Activated CD8-positive, alpha-beta T cell treated with anti-CD3 and anti-CD28 coated beads for 36 hours (primary cell): ENCODE results near the gene ST6GALNAC4. TPM values are rescaled to one million over a fixed set of nuclear protein-coding genes. Genes with fewer than 3 reads are reported as not detected.

Experiments
- ATAC-seq: fragments of 200-7000 bp; cut with Tn5 transposase; one replicate; pipeline ENCODE4 v1.10.0; 2021; ENCODE audit warnings: mild to moderate bottlenecking, moderate library complexity
- CTCF ChIA-PET: fragments of 350-600 bp; sonication (Branson Sonifier 250); formaldehyde crosslinking; loops from one replicate; lab custom pipeline; 2021; ENCODE audit warnings: antibody characterized with exemption; lab: Charles Lee
- POLR2A ChIA-PET: fragments of 350-600 bp; sonication (Branson Sonifier 250); formaldehyde crosslinking; loops from one replicate; lab custom pipeline; 2021; ENCODE audit warnings: antibody characterized with exemption; lab: Charles Lee
- DNase-seq: peaks from one replicate; pipeline ENCODE4 v3.0.0-alpha.2; 2020
- H3K27ac Mint-ChIP-seq: one replicate; pipeline ENCODE4 v1.8.0; 2021; ENCODE audit warnings: mild to moderate bottlenecking, mixed read lengths
- H3K27me3 Mint-ChIP-seq: one replicate; pipeline ENCODE4 v1.8.0; 2021; ENCODE audit warnings: mixed read lengths
- H3K36me3 Mint-ChIP-seq: one replicate; pipeline ENCODE4 v1.8.0; 2021; ENCODE audit warnings: low read depth, mixed read lengths
- H3K4me1 Mint-ChIP-seq: one replicate; pipeline ENCODE4 v1.8.0; 2021; ENCODE audit warnings: low read depth, mixed read lengths
- H3K4me3 Mint-ChIP-seq: one replicate; pipeline ENCODE4 v1.8.0; 2021; ENCODE audit warnings: mild to moderate bottlenecking, moderate library complexity, mixed read lengths
- H3K9me3 Mint-ChIP-seq: one replicate; pipeline ENCODE4 v1.8.0; 2021; ENCODE audit warnings: mixed read lengths
- CTCF ChIP-seq: fragments of 200-600 bp; IDR thresholded peaks from one replicate; pipeline ENCODE4 v1.8.0; 2022; ENCODE audit warnings: antibody characterized with exemption, mild to moderate bottlenecking
- intact Hi-C: fragments of 100-400 bp; cut with micrococcal nuclease; formaldehyde crosslinking; loops from one replicate; pipeline ENCODE4 v1.10.0; 2022
- total RNA-seq, 2 experiments: library from RNA; stranded (reverse); gene quantifications; one replicate each; pipeline ENCODE4 v1.2.3, GENCODE V29; 2021

ST6GALNAC4 gene
- total RNA-seq, 2 experiments from 2014 or later: 34.3 to 34.9 TPM

DNA sequence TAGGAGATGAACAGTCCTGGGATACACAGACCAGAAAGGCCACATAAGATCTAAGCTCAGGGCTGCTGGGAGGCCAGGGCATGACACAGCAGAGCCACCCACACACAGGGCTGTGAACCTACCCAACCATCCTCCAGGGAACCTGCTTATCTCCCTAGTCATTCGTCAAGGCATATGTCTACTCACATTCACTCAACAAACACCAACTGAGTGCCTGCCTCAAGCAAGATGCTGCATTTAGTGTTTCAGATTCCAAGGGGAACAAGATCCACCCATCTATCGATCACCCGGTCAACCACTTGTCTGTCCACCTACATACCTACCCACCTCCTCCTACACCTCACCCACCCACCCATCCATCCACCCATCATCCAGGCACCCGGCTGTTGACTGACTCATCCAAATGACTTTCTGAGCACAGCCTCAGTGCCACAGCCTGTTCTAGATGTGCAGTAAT lies 19.0 kb upstream of the ST6GALNAC4 start:
- Mint-ChIP-seq H3K27ac (peak overlapping the region; percentile 95), H3K4me1 (peaks cover 44% of the 10 kb centered on the region), H3K9me3 (no peaks in the 10 kb centered on the region), H3K36me3 (peaks cover 33% of the 10 kb centered on the region), H3K27me3 (no peaks in the 10 kb centered on the region), H3K4me3 (peak overlapping the region; percentile 93)
- ChIA-PET POLR2A (interaction anchor here (0.7 to 1.8 kb wide), 4 partner anchors 19 to 156 kb away, joined by 3 to 4 read pairs (median 3); partner anchors contain the start of gene ST6GALNAC4), CTCF (interaction anchor here (1.8 to 3.7 kb wide), 2 partner anchors 8 to 14 kb away, joined by 6 to 22 read pairs; no protein-coding TSS in a partner anchor)
- ATAC-seq (peak; percentile 15), DNase-seq (peak; percentile 64)
- intact Hi-C loops: loop anchor here (5.0 kb wide), 1 partner anchor 42 kb away; no protein-coding TSS in a partner anchor
- TF ChIP-seq CTCF: no peak

- Mint-ChIP-seq H3K4me1 (peaks cover 47% of the 10 kb centered on the region), H3K27me3 (no peaks in the 10 kb centered on the region), H3K9me3 (no peaks in the 10 kb centered on the region), H3K27ac (no peak overlapping the region), H3K36me3 (peaks cover 33% of the 10 kb centered on the region), H3K4me3 (peak overlapping the region; percentile 21)
- ChIA-PET POLR2A (interaction anchor here (0.6 to 0.7 kb wide), 3 partner anchors 14 to 72 kb away, joined by 3 to 4 read pairs (median 3); partner anchors contain the start of gene ST6GALNAC4), CTCF (interaction anchor here (1.8 to 3.7 kb wide), 2 partner anchors 8 to 13 kb away, joined by 6 to 22 read pairs; no protein-coding TSS in a partner anchor)
- TF ChIP-seq CTCF: no peak
- ATAC-seq: no peak
- DNase-seq: no peak
- intact Hi-C loops: loop anchor here (5.0 kb wide), 1 partner anchor 42 kb away; no protein-coding TSS in a partner anchor
These were observed 18.1 kb upstream of the ST6GALNAC4 start for GRCh38 chr9:127934986-127935385.

DNA sequence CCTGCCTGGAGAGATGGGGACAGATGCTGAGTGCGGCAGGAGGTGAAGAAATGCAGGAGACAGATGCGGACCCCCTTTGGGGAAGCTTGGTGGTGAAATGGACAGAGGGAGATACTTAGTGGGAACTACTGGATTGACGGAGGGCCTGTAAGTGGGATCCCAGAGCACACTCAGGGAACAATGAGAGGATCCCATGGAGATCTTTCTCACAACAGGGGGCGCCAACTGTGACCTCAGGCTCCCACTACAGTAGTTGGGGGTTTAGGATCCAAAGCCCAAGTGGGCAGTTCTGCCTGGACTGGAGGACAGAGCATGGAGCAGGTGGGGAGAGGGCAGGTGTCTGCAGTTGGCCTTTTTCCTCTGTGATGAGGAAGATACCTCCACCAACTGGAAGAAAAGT lies 17.4 kb upstream of the ST6GALNAC4 start:
- H3K4me3 Mint-ChIP-seq: no peak overlapping the region
- no peak for TF ChIP-seq CTCF
- peaks cover 49% of the 10 kb centered on the region for H3K4me1 Mint-ChIP-seq
- H3K9me3 Mint-ChIP-seq: no peaks in the 10 kb centered on the region
- no peaks in the 10 kb centered on the region for H3K27me3 Mint-ChIP-seq
- ChIA-PET POLR2A (interaction anchor here (0.6 kb wide), 1 partner anchor 13 kb away, joined by 4 read pairs; no protein-coding TSS in a partner anchor), CTCF (interaction anchor here (0.9 to 3.7 kb wide), 2 partner anchors 9 to 13 kb away, joined by 3 to 22 read pairs; no protein-coding TSS in a partner anchor)
- no peak for ATAC-seq
- peaks cover 33% of the 10 kb centered on the region for H3K36me3 Mint-ChIP-seq
- intact Hi-C loops: no loop called here
- no peak for DNase-seq
- no peak overlapping the region for H3K27ac Mint-ChIP-seq

DNA sequence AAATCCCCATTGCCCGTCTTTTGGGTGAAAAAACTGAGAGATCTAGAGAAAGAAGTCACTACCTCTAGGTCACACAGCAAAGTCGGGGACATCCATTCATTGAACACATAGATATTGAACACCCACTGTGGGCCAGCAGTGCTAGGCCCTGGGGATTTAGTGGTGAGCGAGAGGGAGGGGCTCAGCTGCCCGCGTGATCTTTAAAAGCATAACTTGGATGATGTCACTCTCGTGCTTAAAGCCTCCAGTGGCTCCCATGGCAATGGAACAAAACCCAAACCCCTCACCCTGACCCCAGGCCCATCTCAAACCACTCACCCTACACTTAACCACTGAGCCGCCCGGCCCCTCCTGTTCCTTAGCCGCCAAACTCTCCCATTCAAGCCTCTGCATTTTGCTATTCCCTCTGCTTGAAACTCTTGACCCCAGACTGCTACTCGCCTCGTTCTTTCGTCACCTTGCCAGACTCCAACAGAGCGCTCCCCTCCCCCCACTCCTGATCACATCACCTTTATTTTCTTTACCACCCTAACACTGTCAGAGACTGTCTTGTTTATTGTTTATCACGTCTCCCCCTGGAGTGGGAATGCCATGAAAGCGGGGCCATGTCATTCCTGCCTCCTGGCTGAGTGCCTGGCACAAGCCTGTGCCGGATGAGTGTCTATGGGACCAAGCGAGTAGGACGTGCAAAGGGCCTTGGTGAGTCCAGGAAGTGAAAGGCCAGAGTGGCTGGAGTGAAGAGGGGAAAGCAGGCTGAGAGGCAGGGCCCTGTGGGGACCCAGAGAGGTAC lies 14.4 kb upstream of the ST6GALNAC4 start:
- ChIA-PET CTCF (interaction anchor here (0.6 to 1.4 kb wide), 4 partner anchors 9 to 104 kb away, joined by 3 to 4 read pairs (median 3); no protein-coding TSS in a partner anchor), POLR2A (interaction anchor here (1.5 kb wide), 2 partner anchors 10 to 96 kb away, joined by 5 read pairs; no protein-coding TSS in a partner anchor)
- intact Hi-C loops: no loop called here
- no peak for TF ChIP-seq CTCF
- no peaks in the 10 kb centered on the region for H3K27me3 Mint-ChIP-seq
- peaks cover 43% of the 10 kb centered on the region for H3K4me1 Mint-ChIP-seq
- peak overlapping the region; percentile 51 for H3K4me3 Mint-ChIP-seq
- no peak overlapping the region for H3K27ac Mint-ChIP-seq
- ATAC-seq (peak; percentile 29), DNase-seq (peak; percentile 45)
- H3K9me3 Mint-ChIP-seq: no peaks in the 10 kb centered on the region
- H3K36me3 Mint-ChIP-seq: peaks cover 24% of the 10 kb centered on the region
